NCI-H146 treated with DMSO at 0.1 percent for 48 hours (cell line): ENCODE data around the gene ARHGEF2.

ENCODE experiments used
- DNase-seq: peaks from one replicate; lab custom pipeline; 2025; ENCODE audit not compliant: unreplicated experiment; lab: John Stamatoyannopoulos, UW

The ARHGEF2 gene

GRCh38 chr1:155978325-155978972 is at the start of gene ARHGEF2:
ARHGEF2 (minus strand) TSS chr1:155978547; CDS start chr1:155978427, 120 bp downstream.
- peak; percentile 41 for DNase-seq

GRCh38 chr1:156026588-156026987 is 48.2 kb upstream of the ARHGEF2 start:
- DNase-seq: no peak

- DNase-seq: peak; percentile 58
Observed at GRCh38 chr1:156025876-156026275, 47.5 kb upstream of the ARHGEF2 start.

GRCh38 chr1:156024801-156025200 is 46.5 kb upstream of the ARHGEF2 start:
- no peak for DNase-seq

GRCh38 chr1:156021954-156022353 is 43.6 kb upstream of the ARHGEF2 start:
- no peak for DNase-seq

- no peak for DNase-seq
Observed at GRCh38 chr1:156021093-156021428, 42.7 kb upstream of the ARHGEF2 start.

GRCh38 chr1:156020293-156021092 is 42.1 kb upstream of the ARHGEF2 start, which contains the start of gene SSR2:
SSR2 (minus strand) TSS chr1:156020951; CDS start chr1:156020167, 784 bp downstream.
- DNase-seq: peak; percentile 93

- no peak for DNase-seq
Observed at GRCh38 chr1:156019946-156020292, 41.6 kb upstream of the ARHGEF2 start.

- no peak for DNase-seq
Observed at GRCh38 chr1:156014829-156015228, 36.5 kb upstream of the ARHGEF2 start.

- no peak for DNase-seq
Observed at GRCh38 chr1:156012051-156012817, 33.9 kb upstream of the ARHGEF2 start.

GRCh38 chr1:156009404-156009803 is 31.1 kb upstream of the ARHGEF2 start:
- DNase-seq: no peak

- no peak for DNase-seq
Observed at GRCh38 chr1:156006666-156007376, 28.5 kb upstream of the ARHGEF2 start.

GRCh38 chr1:156004843-156005584 is 26.7 kb upstream of the ARHGEF2 start:
- no peak for DNase-seq

- no peak for DNase-seq
Observed at GRCh38 chr1:156003923-156004188, 25.5 kb upstream of the ARHGEF2 start.

- DNase-seq: no peak
Observed at GRCh38 chr1:156002188-156002911, 24.0 kb upstream of the ARHGEF2 start.

- DNase-seq: no peak
Observed at GRCh38 chr1:156001662-156002171, 23.4 kb upstream of the ARHGEF2 start.

GRCh38 chr1:156001021-156001661 is 22.8 kb upstream of the ARHGEF2 start:
- DNase-seq: no peak

- DNase-seq: no peak
Observed at GRCh38 chr1:155999964-156000363, 21.6 kb upstream of the ARHGEF2 start.

- DNase-seq: no peak
Observed at GRCh38 chr1:155996166-155996565, 17.8 kb upstream of the ARHGEF2 start.
